ENCODE results near the gene ZZZ3. TPM values are rescaled to one million over a fixed set of nuclear protein-coding genes. Genes with fewer than 3 reads are reported as not detected.

ZZZ3 gene
- total RNA-seq, 4 donors from 2014 or later, result 36.6 to 182 (median 79.6) TPM

DNA sequence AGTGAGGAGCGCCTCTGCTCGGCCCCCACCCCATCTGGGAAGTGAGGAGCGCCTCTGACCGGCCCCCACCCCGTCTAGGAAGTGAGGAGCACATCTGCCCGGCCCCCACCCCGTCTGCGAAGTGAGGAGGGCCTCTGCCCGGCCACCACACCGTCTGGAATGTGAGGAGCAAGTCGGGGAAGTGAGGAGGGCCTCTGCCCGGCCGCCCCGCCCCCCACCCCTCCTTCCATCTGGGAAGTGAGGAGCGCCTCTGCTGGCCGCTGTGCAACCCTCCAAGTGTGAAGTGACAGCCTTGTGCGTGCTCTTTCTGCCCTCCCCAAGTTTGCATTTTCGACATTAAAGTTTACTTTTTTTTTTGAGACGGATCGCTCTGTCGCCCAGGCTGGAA lies 5.1 kb upstream of the ZZZ3 start:
- no peaks in the 10 kb centered on the region for H3K36me3 ChIP-seq
- TF ChIP-seq, protein P1, sequence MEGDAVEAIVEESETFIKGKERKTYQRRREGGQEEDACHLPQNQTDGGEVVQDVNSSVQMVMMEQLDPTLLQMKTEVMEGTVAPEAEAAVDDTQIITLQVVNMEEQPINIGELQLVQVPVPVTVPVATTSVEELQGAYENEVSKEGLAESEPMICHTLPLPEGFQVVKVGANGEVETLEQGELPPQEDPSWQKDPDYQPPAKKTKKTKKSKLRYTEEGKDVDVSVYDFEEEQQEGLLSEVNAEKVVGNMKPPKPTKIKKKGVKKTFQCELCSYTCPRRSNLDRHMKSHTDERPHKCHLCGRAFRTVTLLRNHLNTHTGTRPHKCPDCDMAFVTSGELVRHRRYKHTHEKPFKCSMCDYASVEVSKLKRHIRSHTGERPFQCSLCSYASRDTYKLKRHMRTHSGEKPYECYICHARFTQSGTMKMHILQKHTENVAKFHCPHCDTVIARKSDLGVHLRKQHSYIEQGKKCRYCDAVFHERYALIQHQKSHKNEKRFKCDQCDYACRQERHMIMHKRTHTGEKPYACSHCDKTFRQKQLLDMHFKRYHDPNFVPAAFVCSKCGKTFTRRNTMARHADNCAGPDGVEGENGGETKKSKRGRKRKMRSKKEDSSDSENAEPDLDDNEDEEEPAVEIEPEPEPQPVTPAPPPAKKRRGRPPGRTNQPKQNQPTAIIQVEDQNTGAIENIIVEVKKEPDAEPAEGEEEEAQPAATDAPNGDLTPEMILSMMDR (IDR thresholded peaks at IDR 0.05), result peak in 1 of 4 experiments; percentile 13
- no peak for TF ChIP-seq POLR2A (IDR thresholded peaks at IDR 0.05)
- intact Hi-C loops (cut with DNase I; ENCODE audit: low total_unique reads), result no loop called here
- peak in 1 of 2 donors; percentile 16 for DNase-seq
- no peaks in the 10 kb centered on the region for H3K27me3 ChIP-seq
- H3K4me3 ChIP-seq, result peak overlapping the region in 1 of 2 donors; percentile 8
- no peaks in the 10 kb centered on the region for H3K9me3 ChIP-seq
- no peaks in the 10 kb centered on the region for H3K4me1 ChIP-seq
- H3K27ac ChIP-seq, result no peak overlapping the region

DNA sequence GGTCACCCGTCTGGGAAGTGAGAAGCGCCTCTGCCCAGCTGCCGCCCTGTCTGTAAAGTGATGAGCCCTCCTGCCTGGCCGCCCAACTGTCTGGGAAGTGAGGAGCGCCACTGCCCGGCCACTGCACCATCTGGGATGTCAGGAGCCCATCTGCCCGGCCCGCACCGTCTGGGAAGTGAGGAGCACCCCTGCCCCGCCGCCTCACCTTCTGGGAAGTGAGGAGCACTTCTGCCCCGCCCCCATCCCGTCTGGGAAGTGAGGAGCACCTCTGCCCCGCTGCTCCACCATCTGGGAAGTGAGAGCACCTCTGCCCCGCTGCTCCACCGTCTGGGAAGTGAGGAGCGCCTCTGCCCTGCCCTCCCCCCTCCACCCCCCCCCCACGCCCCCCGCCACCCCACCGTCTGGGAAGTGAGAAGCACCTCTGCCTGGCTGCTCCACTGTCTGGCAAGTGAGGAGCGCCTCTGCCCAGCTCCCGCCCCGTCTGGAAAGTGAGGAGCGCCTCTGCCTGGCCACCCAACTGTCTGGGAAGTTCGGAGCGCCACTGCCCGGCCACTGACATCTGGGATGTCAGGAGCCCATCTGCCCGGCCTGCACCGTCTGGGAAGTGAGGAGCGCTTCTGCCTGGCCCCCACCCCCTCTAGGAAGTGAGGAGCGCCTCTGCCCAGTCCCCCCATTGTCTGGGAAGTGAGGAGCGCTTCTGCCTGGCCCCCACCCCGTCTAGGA lies 4.5 kb upstream of the ZZZ3 start:
- H3K36me3 ChIP-seq, result no peaks in the 10 kb centered on the region
- H3K4me3 ChIP-seq, result peak overlapping the region in 1 of 2 donors; percentile 8
- H3K27ac ChIP-seq, result no peak overlapping the region
- no peaks in the 10 kb centered on the region for H3K27me3 ChIP-seq
- intact Hi-C loops (cut with DNase I; ENCODE audit: low total_unique reads), result no loop called here
- no peaks in the 10 kb centered on the region for H3K4me1 ChIP-seq
- TF ChIP-seq, protein P1 (IDR thresholded peaks at IDR 0.05), result no peak
- no peak for TF ChIP-seq POLR2A (IDR thresholded peaks at IDR 0.05)
- H3K9me3 ChIP-seq, result no peaks in the 10 kb centered on the region
- no peak for DNase-seq

- TF ChIP-seq, protein P1 (IDR thresholded peaks at IDR 0.05), result peak; percentile 65 to 98 (median 95)
- peak in 1 of 2 donors; percentile 65 for TF ChIP-seq POLR2A (IDR thresholded peaks at IDR 0.05)
- Histone ChIP-seq H3K27me3 (no peaks in the 10 kb centered on the region), H3K36me3 (no peaks in the 10 kb centered on the region), H3K4me1 (no peaks in the 10 kb centered on the region), H3K4me3 (peak overlapping the region; percentile 78 to 80), H3K9me3 (no peaks in the 10 kb centered on the region), H3K27ac (peak overlapping the region; percentile 91 to 96)
- DNase-seq, result peak; percentile 91
- intact Hi-C loops (cut with DNase I; ENCODE audit: low total_unique reads), result no loop called here
Measured at GRCh38 chr1:77683160-77684148, 996 bp upstream of the ZZZ3 start.

DNA sequence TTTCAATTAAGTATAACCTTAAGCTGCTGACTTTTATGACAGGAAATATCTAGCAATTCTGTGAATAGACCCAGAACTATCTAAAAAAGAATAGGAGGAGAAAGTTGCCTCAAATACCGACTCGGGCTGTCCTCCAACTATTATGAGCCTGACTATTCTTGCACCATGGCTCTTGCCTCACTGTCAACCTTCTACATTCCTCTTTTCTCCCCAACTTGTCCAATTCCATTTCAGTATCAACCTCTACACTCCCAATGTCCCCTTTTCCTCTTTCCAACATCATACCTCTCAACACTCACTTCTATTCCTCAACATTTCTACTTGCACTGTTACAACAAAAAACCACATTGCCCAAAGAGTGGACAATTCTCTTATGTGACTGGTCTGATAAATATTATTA lies 2.3 kb downstream of the ZZZ3 start:
- no peaks in the 10 kb centered on the region for H3K9me3 ChIP-seq
- H3K4me1 ChIP-seq, result peaks cover 0 to 4% of the 10 kb centered on the region in 2 donors
- no peak overlapping the region for H3K27ac ChIP-seq
- H3K36me3 ChIP-seq, result no peaks in the 10 kb centered on the region
- intact Hi-C loops (cut with DNase I; ENCODE audit: low total_unique reads), result no loop called here
- H3K27me3 ChIP-seq, result no peaks in the 10 kb centered on the region
- DNase-seq, result no peak
- TF ChIP-seq POLR2A (IDR thresholded peaks at IDR 0.05), result no peak
- TF ChIP-seq, protein P1 (IDR thresholded peaks at IDR 0.05), result no peak
- H3K4me3 ChIP-seq, result no peak overlapping the region
